HFF-Myc (cell line): Measurements from ENCODE around the gene NLRX1.
"Not testable (repeated sequence)": the region's sequence is repeated elsewhere in the genome, so short reads cannot be mapped to it uniquely, and the experiment has no call there.

Experiments
- DNase-seq: peaks from one replicate; pipeline ENCODE4 v3.0.0-alpha.2; 2011; ENCODE audit warnings: low read depth; ENCODE audit errors: extremely low read depth
- H3K4me3 ChIP-seq: replicated peaks from 2 replicates; pipeline ENCODE4 v1.5.1; 2011; ENCODE audit warnings: low read depth, mild to moderate bottlenecking, control low read depth, low read length
- TF ChIP-seq, protein P1 (sequence below): IDR thresholded peaks from 2 replicates; pipeline ENCODE4 v1.5.1; 2012; ENCODE audit warnings: mild to moderate bottlenecking, low read depth, low read length, control low read depth; ENCODE audit errors: missing control alignments

The NLRX1 gene

DNA sequence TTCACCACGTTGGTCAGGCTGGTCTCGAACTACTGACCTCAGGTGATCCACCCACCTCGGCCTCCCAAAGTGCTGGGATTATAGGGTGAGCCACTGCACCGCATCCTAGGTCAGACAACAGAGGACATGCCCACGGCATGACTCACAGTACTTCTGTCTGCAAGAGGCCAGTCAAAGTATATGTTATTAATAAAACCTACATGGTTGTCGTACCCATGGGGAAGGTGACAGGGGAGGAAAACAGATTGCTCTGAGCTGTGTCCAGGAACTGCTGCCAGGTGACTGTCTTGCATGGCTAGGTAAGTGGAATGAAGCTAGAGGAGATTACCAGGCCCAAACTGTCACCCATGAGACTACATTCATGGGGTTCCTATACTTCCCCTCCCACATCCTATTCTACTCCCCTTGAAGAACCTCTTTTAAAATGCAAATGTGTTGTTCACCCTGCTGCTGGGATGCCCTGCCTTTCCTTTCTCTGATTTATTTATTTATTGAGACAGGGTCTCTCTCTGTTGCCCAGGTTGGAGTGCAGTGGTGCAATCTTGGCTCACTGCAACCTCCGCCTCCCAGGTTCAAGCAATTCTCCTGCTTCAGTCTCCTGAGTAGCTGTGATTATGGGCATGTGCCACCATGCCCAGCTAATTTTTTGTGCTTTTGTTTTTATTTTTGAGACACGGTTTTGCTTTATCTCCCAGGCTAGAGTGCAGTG lies 2.0 kb upstream of the NLRX1 start:
- no peak overlapping the region for H3K4me3 ChIP-seq
- DNase-seq = no peak
- TF ChIP-seq, protein P1, sequence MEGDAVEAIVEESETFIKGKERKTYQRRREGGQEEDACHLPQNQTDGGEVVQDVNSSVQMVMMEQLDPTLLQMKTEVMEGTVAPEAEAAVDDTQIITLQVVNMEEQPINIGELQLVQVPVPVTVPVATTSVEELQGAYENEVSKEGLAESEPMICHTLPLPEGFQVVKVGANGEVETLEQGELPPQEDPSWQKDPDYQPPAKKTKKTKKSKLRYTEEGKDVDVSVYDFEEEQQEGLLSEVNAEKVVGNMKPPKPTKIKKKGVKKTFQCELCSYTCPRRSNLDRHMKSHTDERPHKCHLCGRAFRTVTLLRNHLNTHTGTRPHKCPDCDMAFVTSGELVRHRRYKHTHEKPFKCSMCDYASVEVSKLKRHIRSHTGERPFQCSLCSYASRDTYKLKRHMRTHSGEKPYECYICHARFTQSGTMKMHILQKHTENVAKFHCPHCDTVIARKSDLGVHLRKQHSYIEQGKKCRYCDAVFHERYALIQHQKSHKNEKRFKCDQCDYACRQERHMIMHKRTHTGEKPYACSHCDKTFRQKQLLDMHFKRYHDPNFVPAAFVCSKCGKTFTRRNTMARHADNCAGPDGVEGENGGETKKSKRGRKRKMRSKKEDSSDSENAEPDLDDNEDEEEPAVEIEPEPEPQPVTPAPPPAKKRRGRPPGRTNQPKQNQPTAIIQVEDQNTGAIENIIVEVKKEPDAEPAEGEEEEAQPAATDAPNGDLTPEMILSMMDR = no peak

DNA sequence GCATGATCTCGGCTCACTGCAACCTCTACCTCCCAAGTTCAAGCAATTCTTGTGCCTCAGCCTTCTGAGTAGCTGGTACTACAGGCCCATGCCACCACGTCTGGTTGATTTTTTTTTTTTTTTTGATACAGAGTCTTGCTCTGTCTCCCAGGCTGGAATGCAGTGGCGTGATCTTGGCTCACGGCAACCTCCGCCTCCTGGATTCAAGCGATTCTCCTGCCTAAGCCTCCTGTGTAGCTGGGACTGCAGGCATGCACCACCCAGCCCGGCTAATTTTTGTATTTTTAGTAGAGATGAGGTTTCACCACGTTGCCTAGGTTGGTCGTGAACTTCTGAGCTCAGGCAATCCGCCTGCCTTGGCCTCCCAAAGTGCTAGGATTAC lies 1.5 kb upstream of the NLRX1 start:
- not testable (repeated sequence) for H3K4me3 ChIP-seq, DNase-seq

DNA sequence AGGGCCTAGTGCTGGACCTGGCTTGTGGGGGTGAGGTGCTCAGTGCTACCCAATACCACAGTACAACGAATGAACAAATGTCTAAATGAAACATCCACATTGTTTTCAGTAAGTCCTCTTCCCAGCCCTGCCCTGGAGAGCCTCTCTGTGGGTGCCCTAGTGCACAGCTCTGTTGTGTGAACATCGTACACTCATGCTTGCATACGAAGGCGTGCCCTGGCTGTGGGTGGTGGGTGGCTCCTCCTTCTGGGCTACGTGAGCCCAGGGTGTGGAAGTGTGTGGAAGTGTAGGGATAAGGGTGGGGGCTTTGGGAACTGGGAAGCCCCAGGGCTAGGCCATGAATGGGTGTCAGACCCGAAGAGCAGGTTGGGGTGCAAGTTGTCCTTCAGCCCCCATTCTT lies 592 bp upstream of the NLRX1 start:
- H3K4me3 ChIP-seq = no peak overlapping the region
- DNase-seq = no peak
- TF ChIP-seq, protein P1 = no peak

DNA sequence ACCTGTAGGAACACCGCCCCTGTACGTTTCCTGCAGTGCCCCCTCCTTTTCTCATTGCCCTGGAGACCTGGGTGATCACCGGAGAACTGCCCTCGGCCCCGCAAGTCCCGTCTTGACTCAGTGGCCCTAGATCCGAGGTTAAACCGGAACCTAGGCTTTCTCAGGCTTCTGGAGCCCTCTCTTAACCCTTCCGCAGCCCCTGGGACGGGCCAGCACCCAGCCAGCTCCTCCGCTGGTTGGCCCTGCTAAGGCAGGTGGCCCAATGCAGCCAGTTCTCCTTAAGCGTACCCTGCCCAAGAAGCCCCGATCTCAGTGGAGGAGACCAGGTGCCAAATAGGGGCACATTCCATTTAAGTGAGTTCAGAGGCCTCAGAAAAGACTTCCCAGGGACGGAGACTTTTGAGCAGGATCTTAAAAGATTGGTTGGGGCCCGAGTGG lies 776 bp downstream of the NLRX1 start:
- TF ChIP-seq, protein P1 = no peak
- peak overlapping the region; percentile 58 for H3K4me3 ChIP-seq
- no peak for DNase-seq

DNA sequence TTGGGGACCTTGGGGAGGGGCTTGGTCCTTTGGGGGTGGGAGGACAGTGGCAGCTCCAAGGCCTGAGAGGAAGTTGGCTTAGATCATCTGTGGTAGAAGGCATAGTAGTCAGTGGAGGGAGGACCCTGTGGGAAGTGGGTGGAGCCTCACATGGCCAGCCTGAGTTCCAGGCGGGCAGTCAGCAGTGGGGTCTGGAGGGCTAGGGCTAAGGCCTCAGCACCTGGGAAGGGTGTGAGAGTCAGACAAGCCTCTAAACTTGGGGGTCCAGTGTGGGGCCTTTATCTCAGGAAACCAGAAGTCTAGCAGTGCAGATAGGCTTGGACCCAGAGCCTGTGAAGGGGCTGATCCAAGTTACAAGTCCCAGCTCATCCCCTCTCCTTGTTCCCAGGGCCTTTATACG lies 4.0 kb downstream of the NLRX1 start:
- no peak overlapping the region for H3K4me3 ChIP-seq
- no peak for DNase-seq
- TF ChIP-seq, protein P1 = no peak

DNA sequence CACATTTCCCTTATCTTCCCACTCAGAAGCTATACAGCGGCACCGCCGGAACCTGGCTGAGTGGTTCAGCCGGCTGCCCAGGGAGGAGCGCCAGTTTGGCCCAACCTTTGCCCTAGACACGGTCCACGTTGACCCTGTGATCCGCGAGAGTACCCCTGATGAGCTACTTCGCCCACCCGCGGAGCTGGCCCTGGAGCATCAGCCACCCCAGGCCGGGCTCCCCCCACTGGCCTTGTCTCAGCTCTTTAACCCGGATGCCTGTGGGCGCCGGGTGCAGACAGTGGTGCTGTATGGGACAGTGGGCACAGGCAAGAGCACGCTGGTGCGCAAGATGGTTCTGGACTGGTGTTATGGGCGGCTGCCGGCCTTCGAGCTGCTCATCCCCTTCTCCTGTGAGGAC lies 4.9 kb downstream of the NLRX1 start:
- DNase-seq = no peak
- H3K4me3 ChIP-seq = no peak overlapping the region
- TF ChIP-seq, protein P1 = no peak

DNA sequence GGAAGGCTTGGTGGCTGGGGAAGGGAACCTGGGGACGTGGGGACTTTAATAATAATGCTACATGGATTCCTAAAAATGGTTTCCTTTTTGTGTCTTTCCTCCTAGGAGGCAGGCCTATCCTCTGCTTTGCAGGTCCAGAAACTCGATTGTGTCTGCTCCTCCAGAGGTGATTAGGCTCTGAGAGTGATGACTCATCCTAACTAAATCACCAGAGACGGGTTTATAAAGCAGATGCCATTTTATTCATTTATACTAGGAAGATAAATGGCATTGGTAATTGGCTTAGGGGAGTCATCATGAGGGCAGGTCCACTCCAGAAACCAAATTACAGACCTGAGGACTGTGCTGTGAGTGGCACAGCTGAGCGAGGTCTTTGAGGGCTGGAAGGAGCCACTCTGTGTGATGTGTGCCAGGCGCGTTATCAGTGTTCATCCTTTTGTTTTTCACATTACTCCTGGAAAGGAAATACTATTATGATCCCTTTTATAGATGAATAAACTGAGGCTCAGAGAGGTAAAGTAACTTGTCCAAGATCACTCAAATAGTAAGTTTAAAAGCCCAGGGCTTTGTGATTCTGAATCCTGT lies 7.1 kb downstream of the NLRX1 start:
- no peak for DNase-seq
- TF ChIP-seq, protein P1 = no peak
- H3K4me3 ChIP-seq = no peak overlapping the region
